NOMO-1 treated with DMSO at 0.1 percent for 48 hours (cell line): ENCODE measurements around the gene RAVER1.
A peak's percentile ranks its signal among the peaks of the same experiment; 100 is the strongest.

ENCODE experiments used
- DNase-seq: peaks from one replicate; lab custom pipeline; 2025; ENCODE audit not compliant: unreplicated experiment; lab: John Stamatoyannopoulos, UW

Gene RAVER1

DNA sequence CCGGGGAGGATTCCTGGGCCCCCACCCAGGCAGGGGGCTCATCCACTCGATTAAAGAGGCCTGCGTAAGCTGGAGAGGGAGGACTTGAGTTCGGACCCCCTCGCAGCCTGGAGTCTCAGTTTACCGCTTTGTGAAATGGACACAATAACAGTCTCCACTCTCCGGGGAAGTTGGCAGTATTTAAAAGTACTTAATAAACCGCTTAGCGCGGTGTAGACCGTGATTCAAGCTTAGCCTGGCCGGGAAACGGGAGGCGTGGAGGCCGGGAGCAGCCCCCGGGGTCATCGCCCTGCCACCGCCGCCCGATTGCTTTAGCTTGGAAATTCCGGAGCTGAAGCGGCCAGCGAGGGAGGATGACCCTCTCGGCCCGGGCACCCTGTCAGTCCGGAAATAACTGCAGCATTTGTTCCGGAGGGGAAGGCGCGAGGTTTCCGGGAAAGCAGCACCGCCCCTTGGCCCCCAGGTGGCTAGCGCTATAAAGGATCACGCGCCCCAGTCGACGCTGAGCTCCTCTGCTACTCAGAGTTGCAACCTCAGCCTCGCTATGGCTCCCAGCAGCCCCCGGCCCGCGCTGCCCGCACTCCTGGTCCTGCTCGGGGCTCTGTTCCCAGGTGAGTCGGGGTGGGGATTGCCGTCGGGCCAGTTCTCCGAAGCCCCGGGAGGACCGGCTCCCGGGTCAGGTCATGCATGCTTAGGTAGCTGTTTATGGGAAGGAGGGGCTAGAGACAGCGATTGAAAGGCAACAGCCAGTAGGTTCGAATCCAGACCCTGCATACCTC lies 62.5 kb downstream of the RAVER1 start, which contains the start of gene ICAM1:
ICAM1 (plus strand) TSS at position 505 of the 779 bp plus-strand sequence; CDS start at position 545, 40 bp downstream.
- peak; percentile 61 for DNase-seq

GRCh38 chr19:10270180-10270615 lies 63.1 kb downstream of the RAVER1 start:
- peak; percentile 76 for DNase-seq

GRCh38 chr19:10269333-10270179 lies 63.8 kb downstream of the RAVER1 start:
- DNase-seq, result peak; percentile 67

GRCh38 chr19:10268071-10268470 lies 65.3 kb downstream of the RAVER1 start:
- DNase-seq, result no peak

GRCh38 chr19:10266706-10267105 lies 66.6 kb downstream of the RAVER1 start:
- DNase-seq, result no peak
